ENCODE data around the gene SLC35G6. TPM values are rescaled to one million over a fixed set of nuclear protein-coding genes. Genes with fewer than 3 reads are reported as not detected.

The SLC35G6 gene
- total RNA-seq, 2 experiments from 2014 or later = not detected

DNA sequence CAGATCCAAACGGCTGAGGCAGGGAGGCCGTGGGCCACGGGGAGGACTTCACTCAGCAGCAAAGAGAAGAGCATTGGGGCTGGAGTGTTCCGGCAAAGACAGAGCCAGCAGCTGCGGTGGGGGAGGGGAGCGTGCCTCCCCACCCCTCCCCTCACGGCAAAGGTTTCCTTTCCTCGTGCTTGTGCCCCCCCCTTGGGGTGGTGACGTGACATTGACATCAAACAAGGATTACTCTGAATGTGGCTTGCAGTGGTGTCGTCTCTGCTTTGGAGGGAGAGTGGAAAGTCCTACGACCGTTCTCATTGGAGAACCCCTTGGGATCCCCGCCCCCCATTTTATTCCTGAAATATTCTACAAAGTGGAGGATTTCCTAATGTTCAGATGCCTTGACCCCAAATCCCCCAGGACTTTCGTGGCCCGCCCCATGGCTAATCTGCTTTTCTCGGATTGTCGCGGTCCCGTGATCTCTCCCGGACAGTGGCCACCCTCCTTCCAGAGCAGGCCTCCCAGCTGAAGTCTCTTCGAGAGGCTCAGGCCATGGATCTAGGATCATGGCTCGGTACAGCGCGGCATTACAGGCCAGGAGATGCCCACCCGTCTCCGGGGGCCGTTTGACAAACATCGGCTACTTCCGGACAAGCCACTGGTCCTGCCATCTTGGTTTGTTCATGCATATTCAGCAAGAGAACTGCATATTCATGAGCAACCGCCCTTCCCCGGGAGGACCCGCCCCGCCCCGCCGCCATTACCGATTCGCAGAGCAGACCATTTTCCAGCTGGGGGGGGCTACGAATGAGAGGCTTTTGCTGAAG lies 2.2 kb downstream of the SLC35G6 start:
- TSS peak; percentile 91 for BruUV-seq (replicated peaks)
- ChIA-PET POLR2A (interaction anchor here (0.9 kb wide), 1 partner anchor 7 kb away, joined by 3 read pairs; no protein-coding TSS in a partner anchor), CTCF (ENCODE audit: unreplicated experiment) (interaction anchor here (0.6 kb wide), 3 partner anchors 42 to 241 kb away, joined by 3 to 4 read pairs (median 4); partner anchors contain the start of gene GABARAP)
- no peaks in the 10 kb centered on the region for H3K9me3 ChIP-seq (ENCODE audit: low read length)
- peak overlapping the region; percentile 89 for H3K4me3 ChIP-seq (ENCODE audit: low read depth, low read length, poor library complexity, severe bottlenecking)
- peaks cover 38% of the 10 kb centered on the region for H3K4me1 ChIP-seq (ENCODE audit: insufficient read depth, low read length, poor library complexity, severe bottlenecking)
- H4K20me1 ChIP-seq (ENCODE audit: insufficient read depth, low read length) = peaks cover 20% of the 10 kb centered on the region
- peaks cover 23% of the 10 kb centered on the region for H3K36me3 ChIP-seq (ENCODE audit: insufficient read depth, low read length)
- peak overlapping the region; percentile 99 for H3K4me2 ChIP-seq (ENCODE audit: low read length)
- H2AFZ ChIP-seq (ENCODE audit: low read length) = peak overlapping the region; percentile 95
- H3K79me2 ChIP-seq (ENCODE audit: insufficient read depth, low read depth, low read length) = peaks cover 37% of the 10 kb centered on the region
- intact Hi-C loops (cut with micrococcal nuclease; ENCODE audit: unreplicated experiment) = loop anchor here (1.0 to 5.0 kb wide), 8 partner anchors 28 to 359 kb away; partner anchors contain the start of genes CTDNEP1, ELP5, KCTD11 and PHF23
- H3K27ac ChIP-seq (ENCODE audit: low read depth, low read length, poor library complexity, severe bottlenecking) = peak overlapping the region; percentile 90
- no peaks in the 10 kb centered on the region for H3K9me2 ChIP-seq (ENCODE audit: insufficient read depth, low read length)
- DNase-seq (ENCODE audit: low spot score) = peak; percentile 97
- TF ChIP-seq, protein P1, sequence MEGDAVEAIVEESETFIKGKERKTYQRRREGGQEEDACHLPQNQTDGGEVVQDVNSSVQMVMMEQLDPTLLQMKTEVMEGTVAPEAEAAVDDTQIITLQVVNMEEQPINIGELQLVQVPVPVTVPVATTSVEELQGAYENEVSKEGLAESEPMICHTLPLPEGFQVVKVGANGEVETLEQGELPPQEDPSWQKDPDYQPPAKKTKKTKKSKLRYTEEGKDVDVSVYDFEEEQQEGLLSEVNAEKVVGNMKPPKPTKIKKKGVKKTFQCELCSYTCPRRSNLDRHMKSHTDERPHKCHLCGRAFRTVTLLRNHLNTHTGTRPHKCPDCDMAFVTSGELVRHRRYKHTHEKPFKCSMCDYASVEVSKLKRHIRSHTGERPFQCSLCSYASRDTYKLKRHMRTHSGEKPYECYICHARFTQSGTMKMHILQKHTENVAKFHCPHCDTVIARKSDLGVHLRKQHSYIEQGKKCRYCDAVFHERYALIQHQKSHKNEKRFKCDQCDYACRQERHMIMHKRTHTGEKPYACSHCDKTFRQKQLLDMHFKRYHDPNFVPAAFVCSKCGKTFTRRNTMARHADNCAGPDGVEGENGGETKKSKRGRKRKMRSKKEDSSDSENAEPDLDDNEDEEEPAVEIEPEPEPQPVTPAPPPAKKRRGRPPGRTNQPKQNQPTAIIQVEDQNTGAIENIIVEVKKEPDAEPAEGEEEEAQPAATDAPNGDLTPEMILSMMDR (conservative IDR thresholded peaks at IDR 0.05; ENCODE audit: low read length) = 0 out of 2 replicates have a peak, but pooled peaks have one; percentile 20
- no peak for TF ChIP-seq EZH2phosphoT487 (IDR thresholded peaks at IDR 0.05; ENCODE audit: borderline replicate concordance, low read depth, low read length)

DNA sequence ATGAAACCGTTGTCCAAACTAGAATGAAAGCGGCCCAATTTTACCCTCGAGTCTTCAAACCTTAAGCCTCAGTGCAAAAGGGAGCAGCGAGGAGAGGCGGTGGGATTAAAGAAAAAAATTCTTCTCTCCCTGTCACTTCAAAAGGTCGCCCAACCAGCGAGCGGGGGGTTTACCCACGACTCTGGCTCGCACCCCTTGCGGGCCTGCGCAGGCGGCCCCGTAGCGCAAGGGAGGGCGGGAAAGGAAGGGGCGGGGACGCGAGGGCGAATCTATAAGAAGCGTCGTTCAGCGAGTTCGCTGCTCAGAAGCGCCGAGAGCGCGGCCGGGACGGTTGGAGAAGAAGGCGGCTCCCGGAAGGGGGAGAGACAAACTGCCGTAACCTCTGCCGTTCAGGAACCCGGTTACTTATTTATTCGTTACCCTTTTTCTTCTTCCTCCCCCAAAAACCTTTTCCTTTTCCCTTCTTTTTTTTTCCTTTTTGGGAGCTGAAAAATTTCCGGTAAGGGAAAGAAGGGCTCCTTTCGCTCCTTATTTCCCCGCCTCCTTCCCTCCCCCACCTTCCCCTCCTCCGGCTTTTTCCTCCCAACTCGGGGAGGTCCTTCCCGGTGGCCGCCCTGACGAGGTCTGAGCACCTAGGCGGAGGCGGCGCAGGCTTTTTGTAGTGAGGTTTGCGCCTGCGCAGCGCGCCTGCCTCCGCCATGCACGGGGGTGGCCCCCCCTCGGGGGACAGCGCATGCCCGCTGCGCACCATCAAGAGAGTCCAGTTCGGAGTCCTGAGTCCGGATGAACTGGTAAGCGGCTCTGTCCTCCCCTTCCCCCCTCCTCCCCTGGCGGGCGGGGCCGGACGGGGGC lies 3.0 kb downstream of the SLC35G6 start, which contains the start of gene POLR2A:
TSS of gene POLR2A (plus strand) at position 300 of the 852 bp plus-strand sequence.
- CTCF ChIA-PET (ENCODE audit: unreplicated experiment) = interaction anchor here (0.6 to 1.0 kb wide), 4 partner anchors 43 to 242 kb away, joined by 3 to 5 read pairs (median 4); partner anchors contain the start of gene GABARAP
- Histone ChIP-seq H3K4me3 (ENCODE audit: low read depth, low read length, poor library complexity, severe bottlenecking) (peak within 1 kb of the TSS; percentile 89), H3K9me3 (ENCODE audit: low read length) (no peaks in the 10 kb centered on the region), H3K36me3 (ENCODE audit: insufficient read depth, low read length) (peaks cover 30% of the 10 kb centered on the region), H3K4me1 (ENCODE audit: insufficient read depth, low read length, poor library complexity, severe bottlenecking) (peaks cover 38% of the 10 kb centered on the region), H4K20me1 (ENCODE audit: insufficient read depth, low read length) (peaks cover 20% of the 10 kb centered on the region), H3K79me2 (ENCODE audit: insufficient read depth, low read depth, low read length) (peaks cover 46% of the 10 kb centered on the region), H3K27ac (ENCODE audit: low read depth, low read length, poor library complexity, severe bottlenecking) (peak within 1 kb of the TSS; percentile 90), H3K9me2 (ENCODE audit: insufficient read depth, low read length) (no peaks in the 10 kb centered on the region), H3K4me2 (ENCODE audit: low read length) (peak within 1 kb of the TSS; percentile 99), H2AFZ (ENCODE audit: low read length) (peak within 1 kb of the TSS; percentile 95)
- DNase-seq (ENCODE audit: low spot score) = peak; percentile 98
- POLR2A ChIA-PET = interaction anchor here (0.9 kb wide), 1 partner anchor 8 kb away, joined by 3 read pairs; no protein-coding TSS in a partner anchor
- intact Hi-C loops (cut with micrococcal nuclease; ENCODE audit: unreplicated experiment) = loop anchor here (1.0 to 5.0 kb wide), 8 partner anchors 29 to 358 kb away; partner anchors contain the start of genes CTDNEP1, ELP5, KCTD11 and PHF23
- BruUV-seq (replicated peaks) = no TSS peak
- no peak for TF ChIP-seq EZH2phosphoT487 (IDR thresholded peaks at IDR 0.05; ENCODE audit: borderline replicate concordance, low read depth, low read length)
- TF ChIP-seq, protein P1 (conservative IDR thresholded peaks at IDR 0.05; ENCODE audit: low read length) = no peak
